Measurements from ENCODE around the gene LMO7. TPM values are rescaled to one million over a fixed set of nuclear protein-coding genes. Genes with fewer than 3 reads are reported as not detected.
"Not testable (repeated sequence)": the region's sequence is repeated elsewhere in the genome, so short reads cannot be mapped to it uniquely, and the experiment has no call there.

LMO7 gene
- total RNA-seq, 2 experiments from 2014 or later = 21.4 to 25.4 TPM

DNA sequence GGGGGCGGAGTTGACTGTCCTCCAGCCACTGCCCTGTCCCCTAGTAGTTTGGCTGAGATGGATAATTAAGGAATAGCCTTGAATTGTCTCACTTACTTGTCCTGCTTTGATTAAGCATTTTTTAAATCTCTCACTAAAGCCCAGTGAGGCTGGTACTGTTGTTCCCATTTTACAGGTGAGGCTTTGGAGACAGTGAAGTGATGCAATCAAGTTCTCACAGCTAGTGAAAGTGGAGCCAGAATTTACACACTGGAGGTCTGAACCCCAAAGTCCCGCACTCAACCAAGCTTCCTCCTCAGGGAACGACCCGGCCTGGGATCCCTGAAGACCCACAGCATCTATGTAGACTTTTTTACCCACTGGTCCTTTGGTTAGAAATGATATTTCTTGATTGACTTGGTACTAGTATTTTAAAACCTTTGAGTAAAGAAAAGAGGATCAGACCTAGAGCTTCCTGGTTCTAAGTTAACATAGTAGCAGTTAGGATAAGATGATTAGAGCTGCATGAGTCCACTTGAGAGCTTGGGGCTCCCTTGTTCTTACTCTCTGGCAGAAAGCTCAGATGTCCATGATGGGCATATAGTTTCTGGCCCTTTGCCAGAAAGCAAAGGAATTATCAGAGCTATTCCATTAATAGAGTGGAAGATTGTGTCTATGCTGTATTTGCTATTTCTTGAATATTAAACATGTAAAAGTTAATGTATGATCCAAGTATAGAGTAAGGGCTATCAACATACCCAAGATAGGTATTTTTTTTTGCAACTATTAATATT lies 154.3 kb downstream of the LMO7 start:
- CTCF ChIA-PET (ENCODE audit: unreplicated experiment) = no interaction called here
- H2AFZ ChIP-seq (ENCODE audit: low read length) = no peak overlapping the region
- POLR2A ChIA-PET = interaction anchor here (0.6 to 0.7 kb wide), 2 partner anchors 55 to 191 kb away, joined by 3 read pairs; no protein-coding TSS in a partner anchor
- no peaks in the 10 kb centered on the region for H4K20me1 ChIP-seq (ENCODE audit: insufficient read depth, low read length)
- H3K9me2 ChIP-seq (ENCODE audit: insufficient read depth, low read length) = no peaks in the 10 kb centered on the region
- H3K4me3 ChIP-seq (ENCODE audit: low read depth, low read length, poor library complexity, severe bottlenecking) = no peak overlapping the region
- no peaks in the 10 kb centered on the region for H3K36me3 ChIP-seq (ENCODE audit: insufficient read depth, low read length)
- no peaks in the 10 kb centered on the region for H3K9me3 ChIP-seq (ENCODE audit: low read length)
- H3K4me2 ChIP-seq (ENCODE audit: low read length) = no peak overlapping the region
- no peak for DNase-seq (ENCODE audit: low spot score)
- BruUV-seq (replicated peaks) = no TSS peak
- no peak for TF ChIP-seq EZH2phosphoT487 (IDR thresholded peaks at IDR 0.05; ENCODE audit: borderline replicate concordance, low read depth, low read length)
- TF ChIP-seq, protein P1, sequence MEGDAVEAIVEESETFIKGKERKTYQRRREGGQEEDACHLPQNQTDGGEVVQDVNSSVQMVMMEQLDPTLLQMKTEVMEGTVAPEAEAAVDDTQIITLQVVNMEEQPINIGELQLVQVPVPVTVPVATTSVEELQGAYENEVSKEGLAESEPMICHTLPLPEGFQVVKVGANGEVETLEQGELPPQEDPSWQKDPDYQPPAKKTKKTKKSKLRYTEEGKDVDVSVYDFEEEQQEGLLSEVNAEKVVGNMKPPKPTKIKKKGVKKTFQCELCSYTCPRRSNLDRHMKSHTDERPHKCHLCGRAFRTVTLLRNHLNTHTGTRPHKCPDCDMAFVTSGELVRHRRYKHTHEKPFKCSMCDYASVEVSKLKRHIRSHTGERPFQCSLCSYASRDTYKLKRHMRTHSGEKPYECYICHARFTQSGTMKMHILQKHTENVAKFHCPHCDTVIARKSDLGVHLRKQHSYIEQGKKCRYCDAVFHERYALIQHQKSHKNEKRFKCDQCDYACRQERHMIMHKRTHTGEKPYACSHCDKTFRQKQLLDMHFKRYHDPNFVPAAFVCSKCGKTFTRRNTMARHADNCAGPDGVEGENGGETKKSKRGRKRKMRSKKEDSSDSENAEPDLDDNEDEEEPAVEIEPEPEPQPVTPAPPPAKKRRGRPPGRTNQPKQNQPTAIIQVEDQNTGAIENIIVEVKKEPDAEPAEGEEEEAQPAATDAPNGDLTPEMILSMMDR (conservative IDR thresholded peaks at IDR 0.05; ENCODE audit: low read length) = no peak
- no peaks in the 10 kb centered on the region for H3K79me2 ChIP-seq (ENCODE audit: insufficient read depth, low read depth, low read length)
- H3K27ac ChIP-seq (ENCODE audit: low read depth, low read length, poor library complexity, severe bottlenecking) = no peak overlapping the region
- no peaks in the 10 kb centered on the region for H3K4me1 ChIP-seq (ENCODE audit: insufficient read depth, low read length, poor library complexity, severe bottlenecking)
- intact Hi-C loops (cut with micrococcal nuclease; ENCODE audit: unreplicated experiment) = no loop called here

DNA sequence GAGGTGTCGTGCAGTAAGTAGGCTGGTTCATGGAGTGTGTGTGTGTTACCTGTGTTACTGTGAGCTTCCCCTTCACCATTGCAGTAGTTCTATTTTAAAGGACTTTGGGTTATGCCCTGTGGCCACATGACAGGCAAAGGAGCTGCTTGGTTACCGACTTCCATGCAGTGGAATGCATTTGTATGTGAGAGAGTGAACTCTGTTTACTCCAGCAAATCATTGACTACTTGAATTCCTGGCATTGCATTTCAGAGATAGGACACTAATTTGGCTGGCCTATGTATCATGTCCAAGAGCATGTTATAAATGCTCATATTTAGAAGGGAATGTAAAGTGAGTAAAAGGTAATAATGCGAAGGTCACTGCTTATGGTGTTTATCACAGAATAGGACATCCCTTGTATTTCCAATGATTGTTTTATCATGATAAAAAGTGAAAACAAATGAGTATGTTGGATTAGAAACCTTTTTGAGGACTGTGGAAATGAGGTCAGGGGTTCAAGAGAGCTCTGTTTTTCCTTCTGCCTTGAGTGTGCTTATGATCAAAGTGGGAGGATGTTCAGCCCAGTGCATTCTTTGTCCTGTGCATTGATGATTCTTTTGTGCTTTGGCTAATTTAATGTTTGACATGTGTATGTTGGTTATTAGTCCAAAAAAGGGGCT lies 156.5 kb downstream of the LMO7 start:
- Histone ChIP-seq H3K79me2 (ENCODE audit: insufficient read depth, low read depth, low read length) (no peaks in the 10 kb centered on the region), H3K4me1 (ENCODE audit: insufficient read depth, low read length, poor library complexity, severe bottlenecking) (no peaks in the 10 kb centered on the region), H3K4me2 (ENCODE audit: low read length) (no peak overlapping the region), H3K4me3 (ENCODE audit: low read depth, low read length, poor library complexity, severe bottlenecking) (no peak overlapping the region), H4K20me1 (ENCODE audit: insufficient read depth, low read length) (no peaks in the 10 kb centered on the region), H3K36me3 (ENCODE audit: insufficient read depth, low read length) (no peaks in the 10 kb centered on the region), H2AFZ (ENCODE audit: low read length) (no peak overlapping the region), H3K9me3 (ENCODE audit: low read length) (no peaks in the 10 kb centered on the region), H3K9me2 (ENCODE audit: insufficient read depth, low read length) (no peaks in the 10 kb centered on the region), H3K27ac (ENCODE audit: low read depth, low read length, poor library complexity, severe bottlenecking) (no peak overlapping the region)
- DNase-seq (ENCODE audit: low spot score) = no peak
- no TSS peak for BruUV-seq (replicated peaks)
- ChIA-PET POLR2A (no interaction called here), CTCF (ENCODE audit: unreplicated experiment) (no interaction called here)
- TF ChIP-seq EZH2phosphoT487 (IDR thresholded peaks at IDR 0.05; ENCODE audit: borderline replicate concordance, low read depth, low read length) = no peak
- TF ChIP-seq, protein P1 (conservative IDR thresholded peaks at IDR 0.05; ENCODE audit: low read length) = no peak
- intact Hi-C loops (cut with micrococcal nuclease; ENCODE audit: unreplicated experiment) = no loop called here

DNA sequence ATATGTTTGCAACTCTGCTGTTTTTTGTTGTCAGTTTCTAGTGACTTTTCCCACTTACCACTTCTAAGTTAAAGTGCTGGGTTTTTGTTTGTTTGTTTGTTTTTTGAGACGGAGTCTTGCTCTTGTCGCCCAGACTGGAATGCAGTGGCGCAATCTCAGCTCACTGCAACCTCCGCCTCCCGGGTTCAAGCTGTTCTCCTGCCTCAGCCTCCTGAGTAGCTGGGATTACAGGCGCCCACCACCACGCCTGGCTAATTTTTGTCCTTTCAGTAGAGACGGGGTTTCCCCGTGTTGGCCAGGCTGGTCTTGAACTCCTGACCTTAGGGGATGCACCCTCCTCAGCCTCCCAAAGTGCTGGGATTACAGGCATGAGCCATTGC lies 157.0 kb downstream of the LMO7 start:
- H3K9me3 ChIP-seq (ENCODE audit: low read length); H3K9me2 ChIP-seq (ENCODE audit: insufficient read depth, low read length); H3K4me2 ChIP-seq (ENCODE audit: low read length); H3K79me2 ChIP-seq (ENCODE audit: insufficient read depth, low read depth, low read length); H2AFZ ChIP-seq (ENCODE audit: low read length); CTCF ChIA-PET (ENCODE audit: unreplicated experiment); POLR2A ChIA-PET; H3K4me1 ChIP-seq (ENCODE audit: insufficient read depth, low read length, poor library complexity, severe bottlenecking); H3K4me3 ChIP-seq (ENCODE audit: low read depth, low read length, poor library complexity, severe bottlenecking); intact Hi-C loops (cut with micrococcal nuclease; ENCODE audit: unreplicated experiment); BruUV-seq (replicated peaks); H4K20me1 ChIP-seq (ENCODE audit: insufficient read depth, low read length); H3K36me3 ChIP-seq (ENCODE audit: insufficient read depth, low read length); DNase-seq (ENCODE audit: low spot score); H3K27ac ChIP-seq (ENCODE audit: low read depth, low read length, poor library complexity, severe bottlenecking): not testable (repeated sequence)

All from OCI-LY7 (cell line).